ENCODE results near the gene CFAP70. TPM values are rescaled to one million over a fixed set of nuclear protein-coding genes. Genes with fewer than 3 reads are reported as not detected.

Gene CFAP70
- total RNA-seq, 1 experiment from 2014 or later = 0.24 TPM

- Mint-ChIP-seq H3K4me1 (no peaks in the 10 kb centered on the region), H3K27me3 (ENCODE audit: low read depth) (no peaks in the 10 kb centered on the region; the same call in none of the 2 replicates), H3K4me3 (no peak overlapping the region), H3K36me3 (ENCODE audit: insufficient read depth in 1 of 3, low read depth in 3 of 3) (no peaks in the 10 kb centered on the region), H3K9me3 (peaks cover 0 to 3% of the 10 kb centered on the region in 2 experiments; a peak in 1 of 5 replicates), H3K27ac (no peak overlapping the region)
- no peak overlapping the region for H3K56ac ChIP-seq (ENCODE audit: insufficient read length, low read depth, low read length)
- no peak overlapping the region for H4K5ac ChIP-seq (ENCODE audit: insufficient read length, low read depth, low read length)
- H3K9ac ChIP-seq (ENCODE audit: extremely low read depth, insufficient read length, low read length) = no peak overlapping the region
- H2BK20ac ChIP-seq (ENCODE audit: low read depth, low read length, poor library complexity, severe bottlenecking) = no peak overlapping the region
- H2BK120ac ChIP-seq (ENCODE audit: low read depth, low read length, poor library complexity, severe bottlenecking) = no peak overlapping the region
- H3K27ac ChIP-seq (ENCODE audit: insufficient read length, low read depth, low read length) = no peak overlapping the region
- H3K9me3 ChIP-seq (ENCODE audit: control insufficient read depth, low read depth, low read length) = no peaks in the 10 kb centered on the region
- H3T11ph ChIP-seq (ENCODE audit: low read length) = no peak overlapping the region
- no peaks in the 10 kb centered on the region for H3K23me2 ChIP-seq (ENCODE audit: insufficient read length, low read depth, low read length, poor library complexity, severe bottlenecking)
- DNase-seq = no peak
- H3K4me2 ChIP-seq (ENCODE audit: insufficient read depth, insufficient read length, low read length) = no peak overlapping the region
- no peaks in the 10 kb centered on the region for H3K27me3 ChIP-seq (ENCODE audit: insufficient read depth, low read length)
- H2BK5ac ChIP-seq (ENCODE audit: insufficient read length, low read length) = no peak overlapping the region
- H3K4ac ChIP-seq (ENCODE audit: low read depth, low read length) = no peak overlapping the region
- H4K91ac ChIP-seq (ENCODE audit: insufficient read length, low read depth, low read length) = no peak overlapping the region
- WGBS (ENCODE audit: extremely low coverage, insufficient read length, low lambda C conversion rate) = no CpG with 5 or more reads among the region's 1 CpG
- H3K79me2 ChIP-seq (ENCODE audit: insufficient read depth, low read length) = no peaks in the 10 kb centered on the region
- H2AK5ac ChIP-seq (ENCODE audit: insufficient read length, low read length) = no peak overlapping the region
- TF ChIP-seq CTCF (conservative IDR thresholded peaks at IDR 0.05) = no peak
- H4K20me1 ChIP-seq (ENCODE audit: control insufficient read depth, insufficient read depth, insufficient read length) = no peaks in the 10 kb centered on the region
- H3K18ac ChIP-seq (ENCODE audit: insufficient read length, low read depth, low read length) = no peak overlapping the region
- H2BK12ac ChIP-seq (ENCODE audit: insufficient read length, low read depth, low read length) = no peak overlapping the region
- no peak overlapping the region for H2BK15ac ChIP-seq (ENCODE audit: low read depth, low read length)
- H3K4me1 ChIP-seq (ENCODE audit: insufficient read depth, low read length) = no peaks in the 10 kb centered on the region
- no peak overlapping the region for H3K14ac ChIP-seq (ENCODE audit: insufficient read depth, low read length)
- H3K79me1 ChIP-seq (ENCODE audit: insufficient read depth, low read depth, low read length, poor library complexity, severe bottlenecking) = no peaks in the 10 kb centered on the region
- H2AFZ ChIP-seq (ENCODE audit: low read length) = no peak overlapping the region
- H4K8ac ChIP-seq (replicated peaks; ENCODE audit: insufficient read length, low read depth, low read length) = no peak overlapping the region
- no peak overlapping the region for H3K23ac ChIP-seq (ENCODE audit: insufficient read length, low read depth, low read length)
These were observed 25.5 kb downstream of the CFAP70 start for GRCh38 chr10:73333202-73333601.

Measured in H9 (cell line).